GM21390 (cell line): ENCODE measurements around the gene TGFB2.

Experiments
- ATAC-seq: cut with Tn5 transposase; IDR thresholded peaks from one replicate; pipeline ENCODE4 v1.9.1; 2021; ENCODE audit not compliant: unreplicated experiment

Gene TGFB2

GRCh38 chr1:218481116-218481775 is 136.1 kb downstream of the TGFB2 start:
- ATAC-seq = no peak

- no peak for ATAC-seq
These were observed 137.5 kb downstream of the TGFB2 start for GRCh38 chr1:218482683-218483082.

DNA sequence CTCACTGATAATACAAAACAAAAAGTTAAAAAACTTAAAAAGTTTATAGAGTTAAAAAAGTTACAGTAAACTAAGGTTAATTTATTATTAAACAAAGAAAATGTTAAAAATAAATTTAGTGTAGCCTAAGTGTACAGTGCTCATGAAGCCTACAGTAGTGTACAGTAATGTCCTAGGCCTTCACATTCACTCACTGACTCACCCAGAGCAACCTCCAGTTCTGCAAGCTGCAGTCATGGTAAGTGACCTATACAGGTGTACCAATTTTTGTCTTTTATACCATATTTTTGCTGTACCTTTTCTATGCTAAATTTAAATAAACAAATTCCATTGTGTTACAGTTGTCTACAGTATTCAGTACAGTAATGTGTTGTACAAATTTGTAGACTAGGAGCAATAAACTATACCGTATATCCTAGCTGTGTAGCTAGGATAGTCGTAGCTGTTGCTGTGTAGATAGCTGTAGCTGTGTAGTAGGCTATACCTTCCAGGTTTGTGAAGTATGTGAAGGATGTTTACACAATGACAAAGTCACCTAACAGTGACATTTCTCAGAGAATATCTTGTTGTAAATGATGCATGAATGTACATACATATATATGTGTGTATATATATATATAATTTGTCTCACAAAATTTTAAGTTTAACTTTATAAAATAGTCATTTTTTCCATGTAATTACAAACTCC is 140.2 kb downstream of the TGFB2 start:
- no peak for ATAC-seq

GRCh38 chr1:218488531-218488930 is 143.4 kb downstream of the TGFB2 start:
- ATAC-seq = no peak

GRCh38 chr1:218488986-218489385 is 143.8 kb downstream of the TGFB2 start:
- ATAC-seq = no peak

DNA sequence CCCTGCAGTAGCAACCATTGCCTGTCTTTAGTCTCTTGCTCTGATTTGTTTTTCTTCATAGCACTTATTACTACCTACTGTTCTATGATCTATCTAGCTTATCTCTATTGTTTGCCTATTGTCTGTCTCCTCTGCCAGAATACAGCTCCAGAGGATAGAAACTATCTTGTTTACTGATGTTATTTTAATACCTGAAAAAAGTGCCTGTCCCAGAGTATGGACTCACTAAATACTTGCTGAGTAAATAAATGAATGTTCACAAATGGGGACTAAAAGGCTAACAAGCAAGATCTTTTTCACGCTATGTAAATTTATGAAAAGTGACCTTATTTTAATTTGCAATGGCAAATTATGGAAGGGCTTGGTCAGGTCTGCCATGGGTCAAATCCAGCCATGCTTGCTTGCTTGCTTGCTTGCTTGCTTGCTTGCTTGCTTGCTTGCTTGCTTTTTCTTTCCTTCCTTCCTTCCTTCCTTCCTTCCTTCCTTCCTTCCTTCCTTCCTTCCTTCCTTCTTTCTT is 145.3 kb downstream of the TGFB2 start:
- no peak for ATAC-seq

- ATAC-seq = no peak
These were observed 147.7 kb downstream of the TGFB2 start for GRCh38 chr1:218492874-218493273.

- ATAC-seq = no peak
These were observed 148.8 kb downstream of the TGFB2 start for GRCh38 chr1:218493986-218494385.
